HepG2 (cell line): ENCODE results near the gene ESR1. TPM values are rescaled to one million over a fixed set of nuclear protein-coding genes. Genes with fewer than 3 reads are reported as not detected.

ENCODE experiments used
- ATAC-seq: fragments of 200-7000 bp; cut with Tn5 transposase; 3 replicates; pipeline ENCODE4 v1.9.1; 2020; ENCODE audit warnings: mild to moderate bottlenecking, moderate library complexity
- BruUV-seq: library from RNA; stranded (reverse); fragments of 400-500 nt; replicated peaks from 2 replicates; lab custom pipeline; 2021; lab: Mats Ljungman, UMichigan
- CTCF ChIA-PET: fragments of 300-600 bp; formaldehyde crosslinking; extraction: SDS; loops from one replicate; lab custom pipeline; 2021; ENCODE audit warnings: low total read pairs, inconsistent platforms, low intra/inter-chr PET ratio; lab: Yijun Ruan, JAX
- POLR2A ChIA-PET: fragments of 350-600 bp; sonication (Branson Sonifier 250); formaldehyde crosslinking; loops from one replicate; lab custom pipeline; 2020; ENCODE audit warnings: antibody characterized with exemption, inconsistent platforms; lab: Yijun Ruan, JAX
- DNase-seq: peaks from one replicate; pipeline ENCODE4 v3.0.0-alpha.2; 2015; ENCODE audit warnings: low spot score
- FAIRE-seq: peaks from 3 replicates; lab custom pipeline; 2011; peaks lifted over from hg19 to GRCh38; lab: Jason Lieb, UNC
- H2AFZ ChIP-seq: one replicate; pipeline ENCODE4 v1.6.1; 2011; ENCODE audit warnings: low read length, inconsistent platforms
- H3K27ac ChIP-seq: fragments of 300-600 bp; 3 replicates; pipeline ENCODE4 v1.8.0; 2011; ENCODE audit warnings: mixed run types, mild to moderate bottlenecking, mixed read lengths, low read length, inconsistent platforms; ENCODE audit not compliant: insufficient read depth; ENCODE audit errors: extremely low read length
- H3K27me3 ChIP-seq, 2 experiments: fragments of 200-600 bp in 1 of 2; 2 replicates in 1 of 2; 3 replicates in 1 of 2; pipeline versions ENCODE4 v1.6.0 to v1.8.0; 2011; ENCODE audit warnings: low read length in 2 of 2, mild to moderate bottlenecking in 2 of 2, moderate library complexity in 2 of 2, inconsistent platforms in 1 of 2; ENCODE audit not compliant: insufficient read depth in 2 of 2, control insufficient read depth in 1 of 2
- H3K36me3 ChIP-seq, 2 experiments: fragments of 200-600 bp in 1 of 2; replicated peaks in 1 of 2; 2 replicates in 1 of 2; 3 replicates in 1 of 2; pipeline versions ENCODE4 v1.5.1 to v1.8.0; 2011; ENCODE audit warnings: low read length in 2 of 2, inconsistent platforms in 1 of 2; ENCODE audit not compliant: insufficient read depth in 2 of 2, control insufficient read depth in 1 of 2
- H3K4me1 ChIP-seq: 2 replicates; pipeline ENCODE4 v1.5.1; 2012; ENCODE audit warnings: low read length, inconsistent platforms; ENCODE audit not compliant: insufficient read depth
- H3K4me2 ChIP-seq: 2 replicates; pipeline ENCODE4 v1.6.0; 2011; ENCODE audit warnings: low read depth, low read length, inconsistent platforms
- H3K4me3 ChIP-seq, 3 experiments: fragments of 200-600 bp in 1 of 3; sonication (generic), shearing (Covaris generic) in 1 of 3; replicated peaks in 1 of 3; 2 replicates each; pipeline ENCODE4 v1.5.1; 2011 to 2016; ENCODE audit warnings: low read length in 3 of 3, inconsistent platforms in 2 of 3, low read depth in 2 of 3, mild to moderate bottlenecking in 2 of 3, control low read depth in 1 of 3, mixed read lengths in 1 of 3; ENCODE audit not compliant: insufficient read depth in 1 of 3
- H3K79me2 ChIP-seq: one replicate; pipeline ENCODE4 v1.6.1; 2011; ENCODE audit warnings: low read length, inconsistent platforms; ENCODE audit not compliant: insufficient read depth
- H3K9ac ChIP-seq: 2 replicates; pipeline ENCODE4 v1.6.0; 2011; ENCODE audit warnings: mild to moderate bottlenecking, low read depth, low read length, inconsistent platforms; ENCODE audit not compliant: insufficient read depth
- H3K9me3 ChIP-seq: 2 replicates; pipeline ENCODE4 v1.5.1; 2012; ENCODE audit warnings: mild to moderate bottlenecking, low read length
- H4K20me1 ChIP-seq: 2 replicates; pipeline ENCODE4 v1.6.0; 2011; ENCODE audit warnings: inconsistent platforms, mild to moderate bottlenecking, low read length, moderate library complexity; ENCODE audit not compliant: insufficient read depth
- FOXA3 ChIP-seq: IDR thresholded peaks from 2 replicates; pipeline ENCODE4 v1.6.1; 2016; ENCODE audit warnings: missing genetic modification reagents, missing compliant biosample characterization
- GTF3A ChIP-seq: sonication (generic); formaldehyde crosslinking; conservative IDR thresholded peaks from 2 replicates; pipeline ENCODE4 v1.4.0; 2020; ENCODE audit warnings: mild to moderate bottlenecking, missing genetic modification reagents
- HOXA3 ChIP-seq: sonication (generic); formaldehyde crosslinking; IDR thresholded peaks from 2 replicates; pipeline ENCODE4 v1.5.0; 2020; ENCODE audit warnings: missing genetic modification reagents
- ISL2 ChIP-seq: sonication (generic); formaldehyde crosslinking; IDR thresholded peaks from 2 replicates; pipeline ENCODE4 v1.5.0; 2020; ENCODE audit warnings: missing genetic modification reagents
- KLF13 ChIP-seq: sonication (generic); formaldehyde crosslinking; IDR thresholded peaks from 2 replicates; pipeline ENCODE4 v1.4.0; 2020; ENCODE audit warnings: mild to moderate bottlenecking, missing genetic modification reagents
- PRDM10 ChIP-seq: sonication (generic); formaldehyde crosslinking; IDR thresholded peaks from 2 replicates; pipeline ENCODE4 v1.4.0; 2020; ENCODE audit warnings: low read depth, missing genetic modification reagents
- RFXANK ChIP-seq: IDR thresholded peaks from 2 replicates; pipeline ENCODE4 v1.6.1; 2016
- SSRP1 ChIP-seq: IDR thresholded peaks from 2 replicates; pipeline ENCODE4 v1.6.1; 2016; ENCODE audit warnings: control low read depth
- ZBTB34 ChIP-seq: sonication (generic); formaldehyde crosslinking; IDR thresholded peaks from 2 replicates; pipeline ENCODE4 v1.8.0; 2022; ENCODE audit warnings: mild to moderate bottlenecking, missing genetic modification reagents
- ZBTB44 ChIP-seq: sonication (generic); formaldehyde crosslinking; IDR thresholded peaks from 2 replicates; pipeline ENCODE4 v1.4.0; 2020; ENCODE audit warnings: missing genetic modification reagents
- ZNF251 ChIP-seq: sonication (generic); formaldehyde crosslinking; IDR thresholded peaks from 2 replicates; pipeline ENCODE4 v1.9.0; 2021; ENCODE audit warnings: mild to moderate bottlenecking, missing genetic modification reagents
- ZNF761 ChIP-seq: sonication (generic); formaldehyde crosslinking; conservative IDR thresholded peaks from 2 replicates; pipeline ENCODE4 v1.4.0; 2020; ENCODE audit warnings: mild to moderate bottlenecking, missing genetic modification reagents
- ZNF850 ChIP-seq: sonication (generic); formaldehyde crosslinking; conservative IDR thresholded peaks from 2 replicates; pipeline ENCODE4 v1.9.0; 2021; ENCODE audit warnings: mild to moderate bottlenecking, missing genetic modification reagents
- WGBS: methylation state at CpG from one replicate; pipeline ENCODE4 v1.1.6; 2017; ENCODE audit warnings: low lambda C conversion rate; 5-methylcytosine and 5-hydroxymethylcytosine counted together
- in situ Hi-C: cut with HindIII; loops from 2 replicates; pipeline ENCODE4 v1.10.0; 2017; ENCODE audit warnings: low pct_unique_long_range_greater_than_20kb; ENCODE audit not compliant: extremely low pct_ligation_motif_present
- intact Hi-C: fragments of 100-400 bp; cut with micrococcal nuclease; formaldehyde crosslinking; loops from one replicate; pipeline ENCODE4 v1.10.0; 2022; ENCODE audit not compliant: unreplicated experiment
- polyA plus RNA-seq, 8 experiments: library from polyadenylated mRNA; depleted of rRNA in 3 of 8; stranded (reverse) in 7 of 8; unstranded in 1 of 8; fragments of >200 nt; fragmentation: Illumina TruSeq in 4 of 8; extraction: Trizol in 4 of 8; gene quantifications; 2 replicates each; pipeline versions ENCODE4 v1.2.1 to v1.2.3, GENCODE V29; 2011 to 2016; ENCODE audit warnings: low read depth in 4 of 8, missing spikeins in 1 of 8, mixed read lengths in 1 of 8; ENCODE audit not compliant: insufficient read depth in 1 of 8
- total RNA-seq, 5 experiments: library from RNA; depleted of rRNA; stranded (reverse); fragments of >200 nt; fragmentation: Illumina TruSeq; extraction: Trizol; gene quantifications; 2 replicates each; pipeline ENCODE4 v1.2.3, GENCODE V29; 2016; ENCODE audit warnings: low read depth in 1 of 5

Gene ESR1
- total and polyA plus RNA-seq, 2 of the 13 experiments (the other 11 are each of a cell fraction or from before 2014, with no cell fraction given) = not detected

GRCh38 chr6:151962246-151962846 lies 154.9 kb downstream of the ESR1 start (continued):
- TF ChIP-seq ZBTB34 (CRISPR knock-in tag) (peak; percentile 100), KLF13 (CRISPR knock-in tag) (no peak), FOXA3 (peak; percentile 40; the same call in 1 of the 2 replicates), ZBTB44 (CRISPR knock-in tag) (no peak), ZNF850 (CRISPR knock-in tag) (no peak), HOXA3 (CRISPR knock-in tag) (0 out of 2 replicates have a peak, but pooled peaks have one; percentile 16), ISL2 (CRISPR knock-in tag) (peak; percentile 68; the same call in 1 of the 2 replicates), SSRP1 (no peak)
- TF ChIP-seq, all 625 proteins: peak for 51

GRCh38 chr6:151963001-151963400 lies 155.5 kb downstream of the ESR1 start:
- no TSS peak for BruUV-seq

More at GRCh38 chr6:151963001-151963400, 155.5 kb downstream of the ESR1 start:
- peaks cover 16% of the 10 kb centered on the region for H3K4me1 ChIP-seq
- no peak overlapping the region for H2AFZ ChIP-seq
- ATAC-seq (no peak), DNase-seq (no peak), FAIRE-seq (no peak)
- no peaks in the 10 kb centered on the region for H3K9me3 ChIP-seq
- POLR2A ChIA-PET = no interaction called here
- no peak overlapping the region for H3K4me3 ChIP-seq
- no peaks in the 10 kb centered on the region for H3K27me3 ChIP-seq
- H3K79me2 ChIP-seq = no peaks in the 10 kb centered on the region
- CTCF ChIA-PET = no interaction called here
- no peak overlapping the region for H3K27ac ChIP-seq
- TF ChIP-seq GTF3A (CRISPR knock-in tag) = no peak
- TF ChIP-seq RFXANK (CRISPR knock-in tag) = no peak
- TF ChIP-seq ZNF251 = no peak
- no peak for TF ChIP-seq ZNF761 (CRISPR knock-in tag)
- TF ChIP-seq PRDM10 = no peak
- H3K36me3 ChIP-seq = no peaks in the 10 kb centered on the region
- H3K9ac ChIP-seq = no peak overlapping the region
- H4K20me1 ChIP-seq = no peaks in the 10 kb centered on the region
- 26% methylated on average over 2 of the region's 2 CpGs for WGBS
- H3K4me2 ChIP-seq = no peak overlapping the region
- intact Hi-C loops = no loop called here
- in situ Hi-C loops = no loop called here
